Lung (tissue), 12 donors: ENCODE data around the gene PPP1CC. TPM values are rescaled to one million over a fixed set of nuclear protein-coding genes. Genes with fewer than 3 reads are reported as not detected.

ENCODE experiments used
- ATAC-seq: fragments of 200-7000 bp; cut with Tn5 transposase; one replicate; pipeline ENCODE4 v1.9.1; 2020; ENCODE audit warnings: moderate number of reproducible peaks; ENCODE audit not compliant: insufficient read depth, low FRiP score
- DNase-seq, 3 donors: peaks; one replicate each; pipeline ENCODE4 v3.0.0-alpha.2; 2013 to 2017
- H3K27ac ChIP-seq, 2 donors: one replicate each; pipeline ENCODE4 v1.5.1; 2013; ENCODE audit warnings: mild to moderate bottlenecking in 2 of 2, moderate library complexity in 2 of 2, control low read depth in 1 of 2, inconsistent platforms in 1 of 2, low read depth in 1 of 2, low read length in 1 of 2
- H3K27me3 ChIP-seq, 3 donors: one replicate each; pipeline ENCODE4 v1.5.1; 2013; ENCODE audit warnings: low read length in 2 of 3; ENCODE audit not compliant: control insufficient read depth in 3 of 3, insufficient read depth in 3 of 3
- H3K36me3 ChIP-seq, 4 donors: one replicate each; pipeline ENCODE4 v1.5.1; 2013; ENCODE audit warnings: low read length in 4 of 4, mild to moderate bottlenecking in 1 of 4, moderate library complexity in 1 of 4; ENCODE audit not compliant: control insufficient read depth in 4 of 4, insufficient read depth in 4 of 4
- H3K4me1 ChIP-seq, 5 donors: one replicate each; pipeline ENCODE4 v1.5.1; 2013; ENCODE audit warnings: low read length in 5 of 5, mild to moderate bottlenecking in 2 of 5, moderate library complexity in 1 of 5; ENCODE audit not compliant: control insufficient read depth in 5 of 5, insufficient read depth in 5 of 5
- H3K4me3 ChIP-seq: one replicate; pipeline ENCODE4 v1.5.1; 2013; ENCODE audit warnings: mild to moderate bottlenecking, control low read depth, moderate library complexity
- H3K9ac ChIP-seq, 2 donors: one replicate each; pipeline ENCODE4 v1.5.1; 2013; ENCODE audit warnings: low read length in 2 of 2, control low read depth in 1 of 2; ENCODE audit not compliant: insufficient read depth in 1 of 2
- H3K9me3 ChIP-seq, 4 donors: one replicate each; pipeline ENCODE4 v1.5.1; 2013; ENCODE audit warnings: low read length in 3 of 4, mild to moderate bottlenecking in 1 of 4, moderate library complexity in 1 of 4; ENCODE audit not compliant: control insufficient read depth in 4 of 4, insufficient read depth in 3 of 4
- WGBS, 2 donors: extraction: QIAGEN DNeasy Blood & Tissue Kit; methylation state at CpG; one replicate each; pipeline ENCODE4 v1.1.7; 2013; 5-methylcytosine and 5-hydroxymethylcytosine counted together
- polyA plus RNA-seq, 2 donors: library from polyadenylated mRNA; stranded (reverse); fragments of 200-250 nt; gene quantifications; one replicate each; pipeline ENCODE4 v1.2.1, GENCODE V29; 2013
- total RNA-seq, 2 donors: library from RNA; depleted of rRNA in 1 of 2; stranded (reverse); fragments of >200 nt in 1 of 2; gene quantifications; one replicate each; pipeline ENCODE4 v1.2.1, GENCODE V29; 2014 to 2021
- TF ChIP-seq, protein P1 (sequence below): IDR thresholded peaks from 2 replicates; pipeline ENCODE4 v1.5.1; 2012; ENCODE audit warnings: mild to moderate bottlenecking; ENCODE audit errors: control extremely low read depth, extremely low read depth
- donor health status: control.
- donor health status: control.
- donor health status: Bipolar disorder and iron deficiency.
- donor health status: healthy.
- donor health status: DM: yes; HTN: yes; CAD: no.

The PPP1CC gene
- total and polyA plus RNA-seq, 4 donors = 56.2 to 124 (median 72.3) TPM

DNA sequence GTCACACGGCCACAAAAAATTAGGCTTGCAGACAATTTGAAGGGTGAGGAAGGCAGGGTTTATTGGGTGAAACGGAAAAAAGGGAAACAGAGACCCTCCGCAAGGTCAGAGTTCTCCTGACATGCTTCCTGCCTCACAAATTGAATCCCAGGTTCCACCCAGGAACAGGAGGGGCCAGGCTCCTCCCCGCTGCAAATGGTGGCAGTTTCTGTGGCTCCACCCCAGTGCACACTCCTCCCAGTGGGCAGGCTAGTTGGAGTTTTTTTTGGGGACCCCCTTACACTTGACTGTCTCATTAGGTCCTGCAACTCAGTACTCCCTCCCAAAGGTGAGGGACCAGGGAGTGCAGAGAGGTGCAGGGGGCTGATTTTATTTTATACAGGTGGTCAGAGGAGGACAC, 39.4 kb upstream of the PPP1CC start:
- no peak overlapping the region for H3K9ac ChIP-seq
- H3K27ac ChIP-seq = no peak overlapping the region
- ATAC-seq = no peak
- no peak overlapping the region for H3K4me3 ChIP-seq
- DNase-seq = no peak
- TF ChIP-seq, protein P1, sequence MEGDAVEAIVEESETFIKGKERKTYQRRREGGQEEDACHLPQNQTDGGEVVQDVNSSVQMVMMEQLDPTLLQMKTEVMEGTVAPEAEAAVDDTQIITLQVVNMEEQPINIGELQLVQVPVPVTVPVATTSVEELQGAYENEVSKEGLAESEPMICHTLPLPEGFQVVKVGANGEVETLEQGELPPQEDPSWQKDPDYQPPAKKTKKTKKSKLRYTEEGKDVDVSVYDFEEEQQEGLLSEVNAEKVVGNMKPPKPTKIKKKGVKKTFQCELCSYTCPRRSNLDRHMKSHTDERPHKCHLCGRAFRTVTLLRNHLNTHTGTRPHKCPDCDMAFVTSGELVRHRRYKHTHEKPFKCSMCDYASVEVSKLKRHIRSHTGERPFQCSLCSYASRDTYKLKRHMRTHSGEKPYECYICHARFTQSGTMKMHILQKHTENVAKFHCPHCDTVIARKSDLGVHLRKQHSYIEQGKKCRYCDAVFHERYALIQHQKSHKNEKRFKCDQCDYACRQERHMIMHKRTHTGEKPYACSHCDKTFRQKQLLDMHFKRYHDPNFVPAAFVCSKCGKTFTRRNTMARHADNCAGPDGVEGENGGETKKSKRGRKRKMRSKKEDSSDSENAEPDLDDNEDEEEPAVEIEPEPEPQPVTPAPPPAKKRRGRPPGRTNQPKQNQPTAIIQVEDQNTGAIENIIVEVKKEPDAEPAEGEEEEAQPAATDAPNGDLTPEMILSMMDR = no peak
- WGBS, 2 donors = 66 to 69% methylated on average over 4 of the region's 4 CpGs
- no peaks in the 10 kb centered on the region for H3K4me1 ChIP-seq
- H3K36me3 ChIP-seq = no peaks in the 10 kb centered on the region
- no peaks in the 10 kb centered on the region for H3K9me3 ChIP-seq
- H3K27me3 ChIP-seq = no peaks in the 10 kb centered on the region

DNA sequence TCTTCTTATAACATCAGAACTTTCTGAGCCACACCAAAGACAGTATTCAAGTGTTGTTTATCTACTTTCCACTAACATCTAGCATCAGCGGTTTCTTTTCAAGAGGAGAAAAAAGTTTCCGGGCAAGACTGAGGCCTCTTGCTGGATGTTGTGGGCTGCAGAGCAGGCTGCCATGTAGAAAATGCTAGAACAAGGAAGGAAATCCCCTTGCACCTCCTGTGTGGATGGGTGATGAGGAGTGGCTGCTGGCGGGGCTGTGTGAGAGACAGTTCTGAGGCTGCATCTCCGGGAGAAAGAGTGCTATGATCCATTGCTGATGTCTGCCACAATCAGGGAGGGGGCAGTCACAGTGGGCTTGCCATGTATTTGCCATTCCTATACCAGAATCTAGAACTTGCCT, 37.8 kb upstream of the PPP1CC start:
- no peaks in the 10 kb centered on the region for H3K4me1 ChIP-seq
- no peak for DNase-seq
- H3K27ac ChIP-seq = no peak overlapping the region
- no peaks in the 10 kb centered on the region for H3K27me3 ChIP-seq
- no peaks in the 10 kb centered on the region for H3K9me3 ChIP-seq
- TF ChIP-seq, protein P1 = no peak
- no peak overlapping the region for H3K4me3 ChIP-seq
- ATAC-seq = no peak
- no peak overlapping the region for H3K9ac ChIP-seq
- H3K36me3 ChIP-seq = no peaks in the 10 kb centered on the region
- WGBS, 2 donors = 63 to 74% methylated on average over 4 of the region's 4 CpGs

DNA sequence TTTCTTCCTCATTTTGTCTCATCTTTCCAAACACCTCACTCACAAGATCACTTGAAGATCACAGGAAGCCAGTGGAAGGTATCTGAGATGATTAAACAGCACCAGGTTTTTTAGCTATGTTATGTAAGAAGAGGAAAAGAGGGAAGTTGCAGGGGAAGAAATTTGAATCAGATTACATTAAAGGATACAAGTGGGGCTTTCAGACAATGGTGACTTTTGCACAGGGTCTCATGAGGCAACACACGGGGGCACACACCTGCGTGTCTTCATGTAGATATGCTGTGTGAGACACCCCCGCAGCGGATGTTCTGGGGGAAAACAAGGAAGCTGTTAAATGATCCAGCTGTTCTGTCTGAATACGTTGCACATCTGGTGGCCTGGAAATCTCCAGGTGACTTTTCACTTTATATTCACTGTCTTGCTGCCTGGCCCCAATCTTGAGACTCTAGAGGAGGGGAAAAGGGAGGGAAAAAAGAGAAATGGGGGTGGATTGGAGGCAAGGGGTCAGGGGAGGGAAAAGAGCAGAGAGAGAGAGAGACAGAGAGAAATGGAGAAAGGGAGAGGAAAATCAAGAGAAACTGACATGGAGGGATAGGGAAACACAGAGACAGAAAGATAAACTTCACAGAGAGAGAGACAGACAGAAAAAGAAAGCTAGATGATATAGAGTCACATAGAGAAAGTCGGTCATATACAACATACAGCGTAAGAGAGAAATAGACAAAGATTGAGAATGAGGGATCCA, 36.3 kb upstream of the PPP1CC start:
- ATAC-seq (no peak), DNase-seq (no peak)
- no peaks in the 10 kb centered on the region for H3K4me1 ChIP-seq
- no peaks in the 10 kb centered on the region for H3K27me3 ChIP-seq
- TF ChIP-seq, protein P1 = no peak
- H3K27ac ChIP-seq = no peak overlapping the region
- no peaks in the 10 kb centered on the region for H3K36me3 ChIP-seq
- H3K9me3 ChIP-seq = no peaks in the 10 kb centered on the region
- no peak overlapping the region for H3K4me3 ChIP-seq
- no peak overlapping the region for H3K9ac ChIP-seq
- 36 to 58% methylated on average over 7 of the region's 7 CpGs for WGBS, 2 donors

DNA sequence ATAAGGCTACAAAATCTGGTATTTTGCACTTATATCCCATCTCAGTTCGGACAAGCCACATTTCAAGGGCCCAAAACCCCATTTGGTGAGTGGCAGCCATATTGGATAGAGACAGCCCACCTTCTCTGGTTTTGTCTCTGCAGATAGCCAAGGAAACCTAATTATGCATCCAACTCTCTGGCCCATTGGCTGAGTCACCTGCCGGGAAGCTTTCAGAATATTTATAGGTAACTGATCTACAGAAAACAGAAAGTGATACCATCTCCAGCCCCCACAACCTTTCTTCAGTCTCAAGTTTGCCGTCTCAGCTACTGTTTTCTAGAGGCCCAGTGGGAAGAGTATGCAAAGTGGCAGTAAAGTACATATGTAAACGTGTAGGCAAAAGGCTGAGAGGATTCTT, 33.7 kb upstream of the PPP1CC start:
- Histone ChIP-seq H3K4me1 (no peaks in the 10 kb centered on the region), H3K9ac (no peak overlapping the region), H3K27me3 (no peaks in the 10 kb centered on the region), H3K27ac (no peak overlapping the region), H3K9me3 (no peaks in the 10 kb centered on the region), H3K36me3 (no peaks in the 10 kb centered on the region), H3K4me3 (no peak overlapping the region)
- no peak for ATAC-seq
- TF ChIP-seq, protein P1 = no peak
- 71 to 83% methylated on average over 4 of the region's 4 CpGs for WGBS, 2 donors
- DNase-seq = no peak
